Stomach (tissue), 9 donors: ENCODE measurements around the gene RSRC1. TPM values are rescaled to one million over a fixed set of nuclear protein-coding genes. Genes with fewer than 3 reads are reported as not detected.

Experiments used
- DNase-seq, 2 donors: peaks; one replicate each; pipeline versions ENCODE4 v3.0.0 to v3.0.0-alpha.2; 2013 to 2019
- H3K27ac ChIP-seq, 5 donors: fragments of 200-600 bp in 4 of 5; sonication (generic) in 4 of 5; one replicate each; pipeline ENCODE4 v1.5.1; 2013 to 2019; ENCODE audit warnings: mild to moderate bottlenecking in 1 of 5, moderate library complexity in 1 of 5
- H3K27me3 ChIP-seq, 3 donors: fragments of 200-600 bp; sonication (generic); one replicate each; pipeline ENCODE4 v1.5.1; 2017 to 2019; ENCODE audit warnings: mixed run types in 1 of 3
- H3K36me3 ChIP-seq, 4 donors: fragments of 200-600 bp; sonication (generic); 1 replicate in 3 of 4; 2 replicates in 1 of 4; pipeline ENCODE4 v1.5.1; 2016 to 2019
- H3K4me1 ChIP-seq, 4 donors: fragments of 200-600 bp; sonication (generic); one replicate each; pipeline ENCODE4 v1.5.1; 2016 to 2019
- H3K4me3 ChIP-seq, 4 donors: fragments of 200-600 bp; sonication (generic) in 3 of 4; one replicate each; pipeline ENCODE4 v1.5.1; 2016 to 2019; ENCODE audit warnings: mild to moderate bottlenecking in 1 of 4
- H3K9me3 ChIP-seq, 4 donors: fragments of 200-600 bp; sonication (generic); one replicate each; pipeline ENCODE4 v1.5.1; 2016 to 2019
- EP300 ChIP-seq: sonication (generic); formaldehyde crosslinking; IDR thresholded peaks from one replicate; pipeline ENCODE4 v1.6.1; 2017; ENCODE audit warnings: antibody characterized with exemption
- POLR2A ChIP-seq, 4 donors: fragments of 450-650 bp; IDR thresholded peaks; one replicate each; pipeline ENCODE4 v1.6.1; 2016; ENCODE audit warnings: antibody characterized with exemption in 4 of 4, control low read depth in 2 of 4, mild to moderate bottlenecking in 1 of 4, moderate library complexity in 1 of 4
- POLR2AphosphoS5 ChIP-seq, 3 donors: sonication (generic); formaldehyde crosslinking; IDR thresholded peaks; one replicate each; pipeline ENCODE4 v1.6.1; 2016; ENCODE audit warnings: antibody characterized with exemption in 3 of 3
- WGBS, 5 donors: extraction: QIAGEN DNeasy Blood & Tissue Kit in 3 of 5; methylation state at CpG; one replicate each; pipeline versions ENCODE4 v1.1.5 to v1.1.7; 2013 to 2018; 5-methylcytosine and 5-hydroxymethylcytosine counted together
- intact Hi-C: fragments of 100-400 bp; cut with DNase I; formaldehyde crosslinking; loops from one replicate; pipeline ENCODE4 v1.15.1; 2023; ENCODE audit warnings: low total_unique reads
- polyA plus RNA-seq, 3 donors: library from polyadenylated mRNA; stranded (reverse); fragments of 200-250 nt; gene quantifications; one replicate each; pipeline ENCODE4 v1.2.3, GENCODE V29; 2013
- total RNA-seq, 5 donors: library from RNA; depleted of rRNA; stranded (reverse); fragments of >200 nt; gene quantifications; one replicate each; pipeline versions ENCODE4 v1.1.0 to v1.2.3, GENCODE V29; 2014 to 2016
- TF ChIP-seq, protein P1 (sequence below), 7 experiments: fragments of 450-650 bp in 4 of 7; fragments of 200-600 bp in 3 of 7; sonication (generic) in 3 of 7; IDR thresholded peaks; one replicate each; pipeline ENCODE4 v1.5.1; 2016 to 2019; ENCODE audit warnings: antibody characterized with exemption in 7 of 7, control low read depth in 2 of 7, mild to moderate bottlenecking in 1 of 7
- donor health status: healthy with polysubstance abuse.
- donor health status: Bipolar disorder and iron deficiency.
- donor health status: healthy.

The RSRC1 gene
- total and polyA plus RNA-seq, 8 donors: 1.7 to 502 (median 12.0) TPM

DNA sequence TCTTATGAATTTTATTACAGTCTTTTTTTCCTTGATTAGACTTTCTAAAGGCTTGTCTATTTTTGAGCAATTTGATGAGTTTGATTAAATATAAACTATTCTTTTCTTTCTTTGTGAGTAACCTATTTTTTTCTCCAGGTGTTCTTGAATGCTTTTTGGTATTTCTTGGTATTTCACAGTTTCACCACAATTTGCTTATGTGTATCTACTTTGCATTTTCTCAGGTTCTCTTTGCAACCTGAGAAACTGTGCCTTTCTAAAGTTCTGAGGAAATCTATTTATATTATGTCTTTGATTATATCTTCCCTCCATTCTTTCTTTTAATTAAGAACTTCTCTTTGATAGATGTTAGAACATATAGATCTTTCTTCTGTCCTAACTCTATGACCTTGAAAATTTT lies 344.0 kb downstream of the RSRC1 start:
- H3K27me3 ChIP-seq: no peaks in the 10 kb centered on the region
- TF ChIP-seq POLR2A (IDR thresholded peaks at IDR 0.05): no peak
- TF ChIP-seq, protein P1, sequence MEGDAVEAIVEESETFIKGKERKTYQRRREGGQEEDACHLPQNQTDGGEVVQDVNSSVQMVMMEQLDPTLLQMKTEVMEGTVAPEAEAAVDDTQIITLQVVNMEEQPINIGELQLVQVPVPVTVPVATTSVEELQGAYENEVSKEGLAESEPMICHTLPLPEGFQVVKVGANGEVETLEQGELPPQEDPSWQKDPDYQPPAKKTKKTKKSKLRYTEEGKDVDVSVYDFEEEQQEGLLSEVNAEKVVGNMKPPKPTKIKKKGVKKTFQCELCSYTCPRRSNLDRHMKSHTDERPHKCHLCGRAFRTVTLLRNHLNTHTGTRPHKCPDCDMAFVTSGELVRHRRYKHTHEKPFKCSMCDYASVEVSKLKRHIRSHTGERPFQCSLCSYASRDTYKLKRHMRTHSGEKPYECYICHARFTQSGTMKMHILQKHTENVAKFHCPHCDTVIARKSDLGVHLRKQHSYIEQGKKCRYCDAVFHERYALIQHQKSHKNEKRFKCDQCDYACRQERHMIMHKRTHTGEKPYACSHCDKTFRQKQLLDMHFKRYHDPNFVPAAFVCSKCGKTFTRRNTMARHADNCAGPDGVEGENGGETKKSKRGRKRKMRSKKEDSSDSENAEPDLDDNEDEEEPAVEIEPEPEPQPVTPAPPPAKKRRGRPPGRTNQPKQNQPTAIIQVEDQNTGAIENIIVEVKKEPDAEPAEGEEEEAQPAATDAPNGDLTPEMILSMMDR (IDR thresholded peaks at IDR 0.05): no peak
- TF ChIP-seq EP300: no peak
- TF ChIP-seq POLR2AphosphoS5 (IDR thresholded peaks at IDR 0.05): no peak

DNA sequence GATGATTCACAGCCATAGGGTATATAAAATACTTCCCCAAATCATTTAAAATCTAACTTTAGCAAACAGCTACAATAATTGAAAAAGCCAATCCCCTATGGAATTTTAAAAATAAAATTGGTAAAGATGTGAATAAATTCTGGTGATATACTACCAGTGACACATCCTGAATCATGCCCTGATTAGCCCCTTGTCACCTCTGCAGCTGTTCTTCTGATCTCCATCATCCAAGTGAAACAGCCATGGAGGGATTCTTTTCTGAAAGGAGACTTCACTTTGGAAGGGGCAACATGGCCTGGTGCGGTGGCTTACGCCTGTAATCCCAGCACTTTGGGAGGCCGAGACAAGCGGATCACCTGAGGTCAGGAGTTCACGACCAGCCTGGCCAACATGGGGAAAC lies 345.5 kb downstream of the RSRC1 start:
- TF ChIP-seq, protein P1 (IDR thresholded peaks at IDR 0.05): no peak
- TF ChIP-seq POLR2AphosphoS5 (IDR thresholded peaks at IDR 0.05) (no peak), POLR2A (IDR thresholded peaks at IDR 0.05) (no peak), EP300 (no peak)
- 84 to 97% (median 94%) methylated on average over 5 of the region's 5 CpGs for WGBS, 5 donors
- intact Hi-C loops: no loop called here

More for the DNA sequence above, 344.0 kb downstream of the RSRC1 start:
- no peak overlapping the region for H3K27ac ChIP-seq
- DNase-seq: no peak
- H3K4me1 ChIP-seq: no peaks in the 10 kb centered on the region
- H3K9me3 ChIP-seq: no peaks in the 10 kb centered on the region
- no peaks in the 10 kb centered on the region for H3K36me3 ChIP-seq
- H3K4me3 ChIP-seq: no peak overlapping the region
- intact Hi-C loops: no loop called here

DNA sequence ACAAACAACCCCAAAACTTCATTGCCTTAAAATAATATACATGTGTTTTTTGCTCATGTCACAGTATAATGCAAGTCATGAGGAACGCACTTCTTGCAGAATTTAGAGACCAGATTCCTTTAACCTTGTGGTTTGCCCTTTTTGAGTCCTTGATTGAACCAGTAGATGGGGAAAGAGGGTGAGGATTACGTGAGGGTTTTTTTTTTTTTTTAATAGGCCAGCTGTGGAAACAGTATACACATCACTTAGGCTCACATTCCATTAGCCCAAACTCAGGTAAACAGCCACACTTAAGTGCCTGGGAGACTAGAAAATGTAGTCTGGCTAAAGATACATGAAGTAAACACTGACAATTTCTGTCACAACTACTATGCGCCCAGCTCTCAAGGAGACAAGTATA lies 346.2 kb downstream of the RSRC1 start:
- Histone ChIP-seq H3K4me3 (no peak overlapping the region), H3K36me3 (no peaks in the 10 kb centered on the region), H3K27ac (no peak overlapping the region), H3K9me3 (no peaks in the 10 kb centered on the region), H3K4me1 (no peaks in the 10 kb centered on the region), H3K27me3 (no peaks in the 10 kb centered on the region)
- no peak for TF ChIP-seq POLR2A (IDR thresholded peaks at IDR 0.05)
- TF ChIP-seq POLR2AphosphoS5 (IDR thresholded peaks at IDR 0.05): no peak
- TF ChIP-seq, protein P1 (IDR thresholded peaks at IDR 0.05): no peak
- no peak for TF ChIP-seq EP300
- intact Hi-C loops: no loop called here
- DNase-seq: no peak
- 64 to 89% (median 79%) methylated on average over 3 of the region's 3 CpGs for WGBS, 5 donors

More for the DNA sequence above, 345.5 kb downstream of the RSRC1 start:
- Histone ChIP-seq H3K36me3 (no peaks in the 10 kb centered on the region), H3K4me3 (no peak overlapping the region), H3K9me3 (no peaks in the 10 kb centered on the region), H3K27me3 (no peaks in the 10 kb centered on the region), H3K4me1 (no peaks in the 10 kb centered on the region), H3K27ac (no peak overlapping the region)
- no peak for DNase-seq

DNA sequence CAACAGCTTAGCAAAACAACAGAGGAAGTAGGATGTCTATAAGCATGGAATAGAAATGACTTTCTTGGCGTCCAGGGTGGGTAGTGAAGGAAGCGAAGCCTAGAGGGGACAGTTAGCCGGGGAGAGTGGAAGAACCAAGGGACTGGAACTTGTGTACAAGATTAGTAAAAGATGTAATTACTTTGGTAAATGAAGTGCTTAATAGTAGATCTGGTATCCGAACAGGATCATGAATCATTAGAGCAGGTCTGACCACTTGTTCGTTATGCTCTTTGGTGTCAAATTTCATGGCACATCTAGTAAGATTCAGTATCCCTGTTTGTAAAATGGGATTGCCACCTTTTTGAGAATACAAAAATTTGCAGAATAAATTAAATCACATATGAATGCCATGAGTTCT lies 348.6 kb downstream of the RSRC1 start:
- intact Hi-C loops: no loop called here
- no peak overlapping the region for H3K27ac ChIP-seq
- H3K36me3 ChIP-seq: no peaks in the 10 kb centered on the region
- no peaks in the 10 kb centered on the region for H3K27me3 ChIP-seq
- TF ChIP-seq, protein P1 (IDR thresholded peaks at IDR 0.05): no peak
- no peak for TF ChIP-seq POLR2AphosphoS5 (IDR thresholded peaks at IDR 0.05)
- TF ChIP-seq POLR2A (IDR thresholded peaks at IDR 0.05): no peak
- TF ChIP-seq EP300: no peak
- no peaks in the 10 kb centered on the region for H3K9me3 ChIP-seq
- no peak overlapping the region for H3K4me3 ChIP-seq
- H3K4me1 ChIP-seq: no peaks in the 10 kb centered on the region
- no peak for DNase-seq
- WGBS, 5 donors: 76 to 82% (median 80%) methylated on average over 5 of the region's 5 CpGs
